ENCODE measurements around the gene KCNN1. TPM values are rescaled to one million over a fixed set of nuclear protein-coding genes. Genes with fewer than 3 reads are reported as not detected.

Gene KCNN1
- total and polyA plus RNA-seq, 9 of the 15 experiments (the other 6 are each of a cell fraction or from before 2014, with no cell fraction given), result 0.01 to 6.2 (median 0.72) TPM

DNA sequence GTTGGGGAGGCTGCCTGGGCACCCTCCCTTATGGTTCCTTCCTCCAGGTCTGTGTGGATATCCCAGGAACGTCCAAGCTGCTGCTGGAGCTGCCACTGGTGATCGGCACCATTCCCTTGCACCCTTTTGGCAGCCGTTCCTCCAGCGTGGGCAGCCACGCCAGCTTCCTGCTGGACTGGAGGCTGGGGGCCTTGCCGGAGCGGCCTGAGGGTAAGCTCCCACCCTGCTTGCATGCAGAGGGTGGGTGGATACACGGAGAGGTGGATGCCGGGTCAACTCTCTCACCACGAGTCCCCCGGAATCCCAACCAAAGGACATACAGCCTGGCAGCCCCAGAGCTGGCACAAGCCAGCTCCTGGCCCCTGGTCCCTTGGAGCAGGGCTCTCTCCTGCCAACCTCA is 43.2 kb downstream of the KCNN1 start:
- ATAC-seq (no peak), FAIRE-seq (no peak), DNase-seq (ENCODE audit: extremely low read depth in 1 of 4, low spot score in 3 of 4) (no peak)
- no peaks in the 10 kb centered on the region for H3K27me3 ChIP-seq (ENCODE audit: control insufficient read depth in 2 of 2, insufficient read depth in 2 of 2, low read length in 2 of 2)
- TF ChIP-seq, protein P1, sequence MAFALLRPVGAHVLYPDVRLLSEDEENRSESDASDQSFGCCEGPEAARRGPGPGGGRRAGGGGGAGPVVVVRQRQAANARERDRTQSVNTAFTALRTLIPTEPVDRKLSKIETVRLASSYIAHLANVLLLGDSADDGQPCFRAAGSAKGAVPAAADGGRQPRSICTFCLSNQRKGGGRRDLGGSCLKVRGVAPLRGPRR (CRISPR knock-in tag; IDR thresholded peaks at IDR 0.05), result no peak
- TF ChIP-seq FOSL1 (tag; conservative IDR thresholded peaks at IDR 0.05) (no peak), SMARCA4 (IDR thresholded peaks at IDR 0.05) (no peak), ZNF75A (CRISPR knock-in tag; IDR thresholded peaks at IDR 0.05) (no peak), MEF2A (IDR thresholded peaks at IDR 0.05; ENCODE audit: control insufficient read depth, low read depth, low read length) (no peak), ZZZ3 (IDR thresholded peaks at IDR 0.05) (no peak), PYGO2 (tag; IDR thresholded peaks at IDR 0.05) (no peak), SMAD1 (IDR thresholded peaks at IDR 0.05; ENCODE audit: low read depth, low read length, partially characterized antibody) (no peak), CHD1 (IDR thresholded peaks at IDR 0.05; ENCODE audit: low read length) (no peak), POLR2G (IDR thresholded peaks at IDR 0.05; ENCODE audit: low read depth, low read length) (no peak)
- CTCF ChIA-PET (ENCODE audit: low intra/inter-chr PET ratio), result no interaction called here
- H3K4me1 ChIP-seq (replicated peaks in 1 of 2; ENCODE audit: control insufficient read depth in 2 of 2, insufficient read depth in 2 of 2, low read length in 2 of 2), result peaks cover 13 to 45% of the 10 kb centered on the region in 2 experiments; a peak in 3 of 5 replicates
- no peak overlapping the region for H3K4me3 ChIP-seq
- no peak overlapping the region for H3K4me2 ChIP-seq (ENCODE audit: insufficient read depth, low read length)
- peak overlapping the region in 1 of 2 experiments; percentile 43; a peak in 1 of 4 replicates for H3K9ac ChIP-seq (ENCODE audit: insufficient read depth in 1 of 2, low read depth in 2 of 2, low read length in 2 of 2)
- intact Hi-C loops (cut with micrococcal nuclease), result no loop called here
- no peak overlapping the region for H2AFZ ChIP-seq (ENCODE audit: low read depth, low read length)
- peaks cover 19% of the 10 kb centered on the region for H3K79me2 ChIP-seq (ENCODE audit: control insufficient read depth, insufficient read depth, low read length)
- H3K27ac ChIP-seq (ENCODE audit: extremely low read depth, low read depth, low read length), result no peak overlapping the region
- H3K9me1 ChIP-seq (ENCODE audit: control insufficient read depth, insufficient read depth, low read length), result no peaks in the 10 kb centered on the region
- in situ Hi-C loops (cut with MboI), result no loop called here
- 94% methylated on average over 11 of the region's 11 CpGs for WGBS (ENCODE audit: insufficient coverage, low coverage, missing lambda C conversion rate)
- POLR2A ChIA-PET, result interaction anchor here (0.6 to 1.0 kb wide), 3 partner anchors 8 to 33 kb away, joined by 3 to 4 read pairs (median 3); no protein-coding TSS in a partner anchor
- no peaks in the 10 kb centered on the region; the same call in 1 of the 2 replicates for H4K20me1 ChIP-seq (replicated peaks; ENCODE audit: control insufficient read depth, insufficient read depth, low read length)
- no peaks in the 10 kb centered on the region for H3K9me3 ChIP-seq (replicated peaks; ENCODE audit: control insufficient read depth, insufficient read depth, low read depth, low read length)
- BruUV-seq (replicated peaks), result no TSS peak
- peaks cover 72% of the 10 kb centered on the region for H3K36me3 ChIP-seq (ENCODE audit: control insufficient read depth, insufficient read depth, low read length)

Measured in K562 (cell line).